Measurements from ENCODE around the gene UBAC1. TPM values are rescaled to one million over a fixed set of nuclear protein-coding genes. Genes with fewer than 3 reads are reported as not detected.
A peak's percentile ranks its signal among the peaks of the same experiment; 100 is the strongest.

Gene UBAC1
- total and polyA plus RNA-seq, 9 of the 15 experiments (the other 6 are each of a cell fraction or from before 2014, with no cell fraction given), result 94.0 to 399 (median 228) TPM

DNA sequence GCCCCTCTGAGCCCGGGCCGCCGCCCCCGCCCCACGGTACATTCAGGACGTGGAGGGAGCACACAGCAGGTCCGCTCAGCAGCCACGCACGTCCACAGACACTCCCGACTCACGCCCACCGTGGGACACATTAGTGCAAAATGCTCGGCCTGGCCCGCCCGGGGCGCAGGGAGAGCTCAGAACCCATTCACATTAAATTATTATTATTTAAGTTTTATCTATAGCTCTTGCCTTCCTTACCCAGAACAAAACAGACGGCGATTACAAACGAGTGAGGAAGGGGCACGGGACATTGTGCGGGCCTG, 47.5 kb upstream of the UBAC1 start:
- Histone ChIP-seq H3K9me3 (replicated peaks; ENCODE audit: control insufficient read depth, insufficient read depth, low read depth, low read length) (no peaks in the 10 kb centered on the region), H2AFZ (ENCODE audit: low read depth, low read length) (no peak overlapping the region), H3K27ac (ENCODE audit: extremely low read depth, low read depth, low read length) (no peak overlapping the region), H3K4me1 (replicated peaks in 1 of 2; ENCODE audit: control insufficient read depth in 2 of 2, insufficient read depth in 2 of 2, low read length in 2 of 2) (peaks cover 5 to 64% of the 10 kb centered on the region in 2 experiments), H3K4me3 (no peak overlapping the region), H3K9me1 (ENCODE audit: control insufficient read depth, insufficient read depth, low read length) (peaks cover 15% of the 10 kb centered on the region), H3K27me3 (ENCODE audit: control insufficient read depth in 2 of 2, insufficient read depth in 2 of 2, low read length in 2 of 2) (no peaks in the 10 kb centered on the region), H4K20me1 (replicated peaks; ENCODE audit: control insufficient read depth, insufficient read depth, low read length) (no peaks in the 10 kb centered on the region), H3K9ac (ENCODE audit: insufficient read depth in 1 of 2, low read depth in 2 of 2, low read length in 2 of 2) (no peak overlapping the region), H3K36me3 (ENCODE audit: control insufficient read depth, insufficient read depth, low read length) (peaks cover 46% of the 10 kb centered on the region; the same call in 1 of the 3 replicates), H3K4me2 (ENCODE audit: insufficient read depth, low read length) (no peak overlapping the region), H3K79me2 (ENCODE audit: control insufficient read depth, insufficient read depth, low read length) (no peaks in the 10 kb centered on the region)
- POLR2A ChIA-PET, result interaction anchor here (0.7 kb wide), 1 partner anchor 14 kb away, joined by 3 read pairs; no protein-coding TSS in a partner anchor
- CTCF ChIA-PET (ENCODE audit: low intra/inter-chr PET ratio), result no interaction called here
- in situ Hi-C loops (cut with MboI) (no loop called here), intact Hi-C loops (cut with micrococcal nuclease) (no loop called here)
- WGBS (ENCODE audit: insufficient coverage, low coverage, missing lambda C conversion rate), result 97% methylated on average over 18 of the region's 21 CpGs
- FAIRE-seq, result no peak
- TF ChIP-seq DMBX1 (CRISPR knock-in tag; IDR thresholded peaks at IDR 0.05; ENCODE audit: borderline replicate concordance) (no peak), POLR2G (IDR thresholded peaks at IDR 0.05; ENCODE audit: low read depth, low read length) (peak; percentile 10), FOSL1 (tag; conservative IDR thresholded peaks at IDR 0.05) (0 out of 2 replicates have a peak, but pooled peaks have one; percentile 37)
- no peak for ATAC-seq
- BruUV-seq (replicated peaks), result no TSS peak
- no peak for DNase-seq (ENCODE audit: extremely low read depth in 1 of 4, low spot score in 3 of 4)

DNA sequence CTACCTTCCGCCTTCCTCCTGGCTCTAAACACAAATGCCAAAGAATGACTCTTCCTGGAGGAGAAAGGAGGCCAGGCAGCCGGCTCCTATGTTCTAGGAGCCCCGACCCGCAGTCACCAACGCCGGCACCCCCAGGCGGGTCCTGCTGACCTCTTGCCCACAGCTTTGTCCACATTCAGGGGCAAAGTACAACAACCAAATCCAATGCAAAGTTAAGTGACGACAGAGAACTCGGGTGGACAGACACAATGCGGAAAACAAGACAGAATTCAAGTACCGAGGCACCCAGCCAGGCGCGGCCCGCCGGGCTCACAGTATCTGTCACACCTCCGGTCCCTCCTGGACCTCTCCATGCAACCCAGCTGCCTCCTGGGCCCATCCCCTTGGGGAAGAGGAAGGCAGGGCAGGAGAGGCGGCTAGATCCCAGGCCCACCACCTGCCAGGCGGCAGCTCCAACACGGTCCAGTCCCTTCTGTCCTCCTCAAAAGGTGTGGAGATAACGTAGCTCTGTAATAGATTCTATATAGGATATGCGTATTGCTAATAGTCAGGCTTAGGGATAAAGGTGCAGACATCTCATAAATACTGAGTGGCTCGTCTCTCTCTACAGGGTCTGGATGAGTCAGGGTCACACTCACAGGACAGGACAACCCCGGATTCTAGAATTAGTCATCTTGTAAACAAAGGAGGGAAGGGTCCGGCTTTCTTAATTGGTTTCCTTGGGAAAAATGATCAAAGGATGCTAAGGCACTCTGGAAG, 46.9 kb upstream of the UBAC1 start:
- Histone ChIP-seq H3K4me1 (replicated peaks in 1 of 2; ENCODE audit: control insufficient read depth in 2 of 2, insufficient read depth in 2 of 2, low read length in 2 of 2) (peaks cover 7 to 64% of the 10 kb centered on the region in 2 experiments), H3K9ac (ENCODE audit: insufficient read depth in 1 of 2, low read depth in 2 of 2, low read length in 2 of 2) (no peak overlapping the region), H3K9me1 (ENCODE audit: control insufficient read depth, insufficient read depth, low read length) (peaks cover 18% of the 10 kb centered on the region), H3K4me2 (ENCODE audit: insufficient read depth, low read length) (no peak overlapping the region), H3K79me2 (ENCODE audit: control insufficient read depth, insufficient read depth, low read length) (no peaks in the 10 kb centered on the region), H2AFZ (ENCODE audit: low read depth, low read length) (no peak overlapping the region), H4K20me1 (replicated peaks; ENCODE audit: control insufficient read depth, insufficient read depth, low read length) (no peaks in the 10 kb centered on the region), H3K4me3 (no peak overlapping the region), H3K9me3 (replicated peaks; ENCODE audit: control insufficient read depth, insufficient read depth, low read depth, low read length) (no peaks in the 10 kb centered on the region), H3K36me3 (ENCODE audit: control insufficient read depth, insufficient read depth, low read length) (peaks cover 40% of the 10 kb centered on the region; the same call in 1 of the 3 replicates), H3K27me3 (ENCODE audit: control insufficient read depth in 2 of 2, insufficient read depth in 2 of 2, low read length in 2 of 2) (no peaks in the 10 kb centered on the region), H3K27ac (ENCODE audit: extremely low read depth, low read depth, low read length) (no peak overlapping the region)
- BruUV-seq (replicated peaks), result no TSS peak
- intact Hi-C loops (cut with micrococcal nuclease) (no loop called here), in situ Hi-C loops (cut with MboI) (no loop called here)
- FAIRE-seq, result no peak
- POLR2A ChIA-PET, result no interaction called here
- TF ChIP-seq SMARCA4 (IDR thresholded peaks at IDR 0.05) (no peak), FOXK2 (conservative IDR thresholded peaks at IDR 0.05 in 1 of 2, IDR thresholded peaks at IDR 0.05 in 1 of 2; ENCODE audit: low read depth in 2 of 2) (no peak), FOSL1 (tag; conservative IDR thresholded peaks at IDR 0.05) (peak; percentile 88), JUND (IDR thresholded peaks at IDR 0.05; ENCODE audit: borderline replicate concordance, low read depth, low read length) (peak; percentile 29; the same call in 1 of the 2 replicates), JUND (tag; IDR thresholded peaks at IDR 0.05; ENCODE audit: borderline replicate concordance, low read depth, low read length) (no peak)
- TF ChIP-seq, protein P1, sequence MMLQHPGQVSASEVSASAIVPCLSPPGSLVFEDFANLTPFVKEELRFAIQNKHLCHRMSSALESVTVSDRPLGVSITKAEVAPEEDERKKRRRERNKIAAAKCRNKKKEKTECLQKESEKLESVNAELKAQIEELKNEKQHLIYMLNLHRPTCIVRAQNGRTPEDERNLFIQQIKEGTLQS (IDR thresholded peaks at IDR 0.05), result peak; percentile 56; the same call in 1 of the 2 replicates
- TF ChIP-seq, protein P1 (CRISPR knock-in tag; conservative IDR thresholded peaks at IDR 0.05), result no peak
- WGBS (ENCODE audit: insufficient coverage, low coverage, missing lambda C conversion rate), result 89% methylated on average over 23 of the region's 24 CpGs
- CTCF ChIA-PET (ENCODE audit: low intra/inter-chr PET ratio), result no interaction called here
- ATAC-seq, result no peak
- no peak for DNase-seq (ENCODE audit: extremely low read depth in 1 of 4, low spot score in 3 of 4)
